ENCODE results near the gene RIMS3.

RIMS3 gene

GRCh38 chr1:40684669-40685068 is 19.2 kb upstream of the RIMS3 start:
- no peaks in the 10 kb centered on the region for H3K9me3 Mint-ChIP-seq
- ATAC-seq (replicated peaks) (no peak), DNase-seq (no peak)
- H3K4me1 Mint-ChIP-seq (ENCODE audit: low read depth in 2 of 2) = peaks cover under 1 to 7% of the 10 kb centered on the region in 2 donors
- no peak overlapping the region for H3K4me3 Mint-ChIP-seq
- H3K36me3 Mint-ChIP-seq (ENCODE audit: insufficient read depth) = peaks cover 7% of the 10 kb centered on the region
- no peaks in the 10 kb centered on the region for H3K27me3 Mint-ChIP-seq
- no peak overlapping the region for H3K27ac Mint-ChIP-seq

GRCh38 chr1:40679165-40679953 is 13.9 kb upstream of the RIMS3 start:
- ATAC-seq (replicated peaks) (no peak), DNase-seq (no peak)
- Mint-ChIP-seq H3K9me3 (no peaks in the 10 kb centered on the region), H3K4me1 (ENCODE audit: low read depth in 2 of 2) (no peaks in the 10 kb centered on the region), H3K36me3 (ENCODE audit: insufficient read depth) (no peaks in the 10 kb centered on the region), H3K27me3 (peaks cover 0 to 6% of the 10 kb centered on the region in 2 donors), H3K27ac (no peak overlapping the region), H3K4me3 (no peak overlapping the region)

- no peaks in the 10 kb centered on the region for H3K4me1 Mint-ChIP-seq (ENCODE audit: low read depth in 2 of 2)
- DNase-seq = no peak
- no peak for ATAC-seq (replicated peaks)
- H3K9me3 Mint-ChIP-seq = no peaks in the 10 kb centered on the region
- no peak overlapping the region for H3K4me3 Mint-ChIP-seq
- no peaks in the 10 kb centered on the region for H3K36me3 Mint-ChIP-seq (ENCODE audit: insufficient read depth)
- H3K27ac Mint-ChIP-seq = peak overlapping the region in 1 of 2 donors; percentile 52
- H3K27me3 Mint-ChIP-seq = peaks cover 0 to 15% of the 10 kb centered on the region in 2 donors
Measured at GRCh38 chr1:40676501-40676900, 11.0 kb upstream of the RIMS3 start.

GRCh38 chr1:40673452-40673851 is 8.0 kb upstream of the RIMS3 start:
- peaks cover 4% of the 10 kb centered on the region in 2 donors for H3K4me1 Mint-ChIP-seq (ENCODE audit: low read depth in 2 of 2)
- ATAC-seq (replicated peaks) = no peak
- no peak overlapping the region for H3K27ac Mint-ChIP-seq
- no peak for DNase-seq
- peaks cover 0 to 15% of the 10 kb centered on the region in 2 donors for H3K27me3 Mint-ChIP-seq
- no peaks in the 10 kb centered on the region for H3K36me3 Mint-ChIP-seq (ENCODE audit: insufficient read depth)
- no peaks in the 10 kb centered on the region for H3K9me3 Mint-ChIP-seq
- H3K4me3 Mint-ChIP-seq = no peak overlapping the region

GRCh38 chr1:40668769-40669525 is 3.5 kb upstream of the RIMS3 start:
- Mint-ChIP-seq H3K27ac (peak overlapping the region; percentile 28 to 75), H3K9me3 (no peaks in the 10 kb centered on the region), H3K27me3 (peaks cover 0 to 9% of the 10 kb centered on the region in 2 donors), H3K36me3 (ENCODE audit: insufficient read depth) (no peaks in the 10 kb centered on the region), H3K4me3 (peak overlapping the region; percentile 70 to 79), H3K4me1 (ENCODE audit: low read depth in 2 of 2) (peaks cover 11 to 14% of the 10 kb centered on the region in 2 donors)
- ATAC-seq (replicated peaks) = peak; percentile 66
- peak; percentile 79 to 85 (median 81) for DNase-seq

DNA sequence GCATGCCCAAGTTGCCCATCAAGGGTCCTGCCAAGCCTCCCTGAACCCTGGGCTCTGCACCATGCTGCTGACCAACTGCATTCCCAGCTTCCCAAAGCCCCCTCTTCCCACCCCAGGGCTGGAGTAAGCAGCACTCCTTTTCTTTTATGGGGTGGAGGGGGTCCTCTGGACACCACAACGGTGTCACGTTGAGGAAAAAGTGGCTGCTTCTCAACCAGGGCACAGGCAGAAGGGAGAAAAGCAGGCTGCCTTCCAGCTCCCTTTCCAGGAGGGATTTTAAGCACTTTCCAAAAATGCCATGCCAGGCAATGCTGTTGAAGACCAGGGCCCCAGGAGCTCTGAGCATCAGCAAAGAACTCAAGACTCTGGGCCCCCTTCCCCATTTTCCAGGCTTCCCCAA is 691 bp downstream of the RIMS3 start:
- Mint-ChIP-seq H3K4me1 (ENCODE audit: low read depth in 2 of 2) (peaks cover 21% of the 10 kb centered on the region in 2 donors), H3K9me3 (no peaks in the 10 kb centered on the region), H3K36me3 (ENCODE audit: insufficient read depth) (peaks cover 2% of the 10 kb centered on the region), H3K27ac (peak overlapping the region; percentile 32 to 41), H3K4me3 (peak overlapping the region; percentile 76), H3K27me3 (no peaks in the 10 kb centered on the region)
- ATAC-seq (replicated peaks) (no peak), DNase-seq (no peak)

GRCh38 chr1:40664167-40664537 is 1.3 kb downstream of the RIMS3 start:
- H3K27ac Mint-ChIP-seq = peak overlapping the region in 1 of 2 donors; percentile 32
- peaks cover 21% of the 10 kb centered on the region in 2 donors for H3K4me1 Mint-ChIP-seq (ENCODE audit: low read depth in 2 of 2)
- H3K27me3 Mint-ChIP-seq = no peaks in the 10 kb centered on the region
- H3K9me3 Mint-ChIP-seq = no peaks in the 10 kb centered on the region
- peaks cover 2% of the 10 kb centered on the region for H3K36me3 Mint-ChIP-seq (ENCODE audit: insufficient read depth)
- H3K4me3 Mint-ChIP-seq = peak overlapping the region; percentile 20 to 76
- DNase-seq (no peak), ATAC-seq (replicated peaks) (no peak)

- DNase-seq (no peak), ATAC-seq (replicated peaks) (no peak)
- peak overlapping the region; percentile 11 to 87 for H3K27ac Mint-ChIP-seq
- no peaks in the 10 kb centered on the region for H3K9me3 Mint-ChIP-seq
- H3K4me3 Mint-ChIP-seq = peak overlapping the region; percentile 20 to 51
- no peaks in the 10 kb centered on the region for H3K27me3 Mint-ChIP-seq
- H3K36me3 Mint-ChIP-seq (ENCODE audit: insufficient read depth) = peaks cover 2% of the 10 kb centered on the region
- peaks cover 18% of the 10 kb centered on the region in 2 donors for H3K4me1 Mint-ChIP-seq (ENCODE audit: low read depth in 2 of 2)
Measured at GRCh38 chr1:40663324-40664166, 1.9 kb downstream of the RIMS3 start.

- peaks cover 16% of the 10 kb centered on the region in 2 donors for H3K4me1 Mint-ChIP-seq (ENCODE audit: low read depth in 2 of 2)
- no peaks in the 10 kb centered on the region for H3K9me3 Mint-ChIP-seq
- DNase-seq = no peak
- no peaks in the 10 kb centered on the region for H3K27me3 Mint-ChIP-seq
- peaks cover 2% of the 10 kb centered on the region for H3K36me3 Mint-ChIP-seq (ENCODE audit: insufficient read depth)
- no peak for ATAC-seq (replicated peaks)
- no peak overlapping the region for H3K27ac Mint-ChIP-seq
- no peak overlapping the region for H3K4me3 Mint-ChIP-seq
Measured at GRCh38 chr1:40662864-40663263, 2.6 kb downstream of the RIMS3 start.

GRCh38 chr1:40662151-40662550 is 3.3 kb downstream of the RIMS3 start:
- Mint-ChIP-seq H3K4me3 (no peak overlapping the region), H3K27ac (no peak overlapping the region), H3K9me3 (no peaks in the 10 kb centered on the region), H3K36me3 (ENCODE audit: insufficient read depth) (peaks cover 3% of the 10 kb centered on the region), H3K27me3 (no peaks in the 10 kb centered on the region), H3K4me1 (ENCODE audit: low read depth in 2 of 2) (peaks cover 16% of the 10 kb centered on the region in 2 donors)
- no peak for DNase-seq
- no peak for ATAC-seq (replicated peaks)

GRCh38 chr1:40661678-40662077 is 3.8 kb downstream of the RIMS3 start:
- Mint-ChIP-seq H3K4me1 (ENCODE audit: low read depth in 2 of 2) (peaks cover 16% of the 10 kb centered on the region in 2 donors), H3K36me3 (ENCODE audit: insufficient read depth) (peaks cover 6% of the 10 kb centered on the region), H3K9me3 (no peaks in the 10 kb centered on the region), H3K27ac (no peak overlapping the region), H3K4me3 (no peak overlapping the region), H3K27me3 (no peaks in the 10 kb centered on the region)
- ATAC-seq (replicated peaks) = no peak
- DNase-seq = no peak

DNA sequence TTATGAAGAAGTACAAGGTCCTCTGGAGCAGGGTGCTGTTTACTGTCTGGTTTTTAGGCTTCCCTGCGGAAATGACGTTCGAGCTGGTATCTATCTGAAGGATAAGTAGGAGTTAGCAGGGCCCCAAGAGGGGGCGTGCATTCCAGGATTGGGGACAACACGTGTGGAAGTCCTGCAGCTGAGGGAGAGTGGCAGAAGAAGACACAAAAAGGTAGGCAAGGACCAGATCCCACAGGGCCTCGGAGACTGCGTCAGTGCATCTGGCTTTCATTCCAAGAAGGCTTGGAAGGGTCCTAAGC is 5.9 kb downstream of the RIMS3 start:
- Mint-ChIP-seq H3K4me3 (no peak overlapping the region), H3K27ac (no peak overlapping the region), H3K9me3 (no peaks in the 10 kb centered on the region), H3K27me3 (peaks cover 0 to 4% of the 10 kb centered on the region in 2 donors), H3K4me1 (ENCODE audit: low read depth in 2 of 2) (peaks cover 7 to 13% of the 10 kb centered on the region in 2 donors), H3K36me3 (ENCODE audit: insufficient read depth) (peaks cover 6% of the 10 kb centered on the region)
- ATAC-seq (replicated peaks) = no peak
- DNase-seq = no peak

Measured in effector memory CD8-positive, alpha-beta T cell (primary cell).